Measurements from ENCODE around the gene MYO3B. TPM values are rescaled to one million over a fixed set of nuclear protein-coding genes. Genes with fewer than 3 reads are reported as not detected.

The MYO3B gene
- total and polyA plus RNA-seq, 2 donors (not counting 1 experiment from before 2014, with no cell fraction given): not detected

DNA sequence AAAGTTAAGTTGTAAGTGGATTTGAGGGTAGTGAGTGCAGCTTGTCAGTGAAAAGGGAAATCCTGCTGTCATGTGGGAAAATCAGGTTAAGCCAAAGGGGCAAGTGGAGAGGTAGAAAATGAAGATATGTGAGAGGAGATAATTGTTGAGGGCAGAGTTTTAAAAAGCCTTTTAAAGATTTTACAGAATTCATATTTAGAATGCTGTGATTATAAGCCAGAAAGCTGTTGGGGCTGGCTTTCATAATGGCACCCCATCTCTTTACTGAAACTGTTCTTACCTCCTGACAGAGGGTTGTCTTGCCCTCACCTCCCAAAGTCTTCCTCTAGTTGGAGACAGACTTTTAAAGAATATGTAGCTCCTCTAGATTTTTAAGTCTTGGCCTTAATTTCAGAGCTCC is 86.9 kb downstream of the MYO3B start:
- Histone ChIP-seq H3K9ac (ENCODE audit: low read length) (no peak overlapping the region), H3K4me3 (ENCODE audit: control extremely low read depth in 1 of 5, extremely low read depth in 1 of 5, insufficient read depth in 1 of 5, low read depth in 2 of 5, low read length in 4 of 5) (no peak overlapping the region), H4K20me1 (ENCODE audit: control insufficient read depth, insufficient read depth, low read length, poor library complexity, severe bottlenecking) (no peaks in the 10 kb centered on the region), H2AFZ (ENCODE audit: insufficient read depth, low read depth, low read length, poor library complexity, severe bottlenecking) (no peak overlapping the region), H3K36me3 (replicated peaks in 1 of 2; ENCODE audit: control extremely low read depth in 1 of 2, control insufficient read depth in 1 of 2, extremely low read depth in 1 of 2, insufficient read depth in 2 of 2, low read length in 1 of 2) (no peaks in the 10 kb centered on the region), H3K4me2 (replicated peaks; ENCODE audit: low read depth, low read length, poor library complexity, severe bottlenecking) (no peak overlapping the region), H3K27me3 (replicated peaks in 1 of 4; ENCODE audit: control extremely low read depth in 1 of 4, control insufficient read depth in 3 of 4, insufficient read depth in 4 of 4, low read length in 3 of 4) (no peaks in the 10 kb centered on the region), H3K27ac (ENCODE audit: low read length in 2 of 2) (no peak overlapping the region), H3K4me1 (ENCODE audit: control insufficient read depth in 2 of 2, insufficient read depth in 2 of 2, low read length in 2 of 2) (no peaks in the 10 kb centered on the region), H3K79me2 (ENCODE audit: control insufficient read depth, insufficient read depth, low read length) (no peaks in the 10 kb centered on the region), H3K9me3 (ENCODE audit: control extremely low read depth in 1 of 3, control insufficient read depth in 2 of 3, insufficient read depth in 1 of 3, low read length in 2 of 3) (no peaks in the 10 kb centered on the region)
- Mint-ChIP-seq H3K4me3 (no peak overlapping the region), H3K27me3 (no peaks in the 10 kb centered on the region), H3K9me3 (ENCODE audit: insufficient read depth) (no peaks in the 10 kb centered on the region), H3K4me1 (no peaks in the 10 kb centered on the region), H3K27ac (no peak overlapping the region)
- intact Hi-C loops (cut with micrococcal nuclease): no loop called here
- ChIA-PET CTCF (no interaction called here), POLR2A (no interaction called here)
- ATAC-seq (ENCODE audit: low read depth) (no peak), DNase-seq (no peak)
- no peak for TF ChIP-seq EZH2 (IDR thresholded peaks at IDR 0.05; ENCODE audit: borderline replicate concordance, insufficient read depth, low read depth, low read length, poor library complexity, severe bottlenecking)

DNA sequence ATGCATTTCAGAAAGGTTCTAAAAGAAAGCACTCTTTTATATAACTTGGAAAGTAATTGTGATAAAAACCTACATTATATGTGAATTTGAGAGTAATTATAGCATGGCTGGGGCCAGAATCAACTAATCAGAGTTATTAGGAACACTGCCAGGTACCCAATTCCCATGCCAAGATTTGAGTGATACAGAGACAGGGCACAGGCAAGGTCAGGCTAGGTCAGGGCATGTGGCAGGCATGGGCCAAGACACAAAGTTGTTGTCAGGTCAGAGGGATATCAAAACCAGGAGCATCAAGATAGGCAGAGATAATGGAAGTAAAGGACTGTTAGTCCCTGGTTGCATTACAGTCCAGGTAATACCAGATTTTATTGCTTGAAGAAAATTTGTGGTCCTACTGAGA is 87.4 kb downstream of the MYO3B start:
- H3K36me3 ChIP-seq (replicated peaks in 1 of 2; ENCODE audit: control extremely low read depth in 1 of 2, control insufficient read depth in 1 of 2, extremely low read depth in 1 of 2, insufficient read depth in 2 of 2, low read length in 1 of 2): no peaks in the 10 kb centered on the region
- ATAC-seq (ENCODE audit: low read depth) (no peak), DNase-seq (no peak)
- H3K27ac ChIP-seq (ENCODE audit: low read length in 2 of 2): no peak overlapping the region
- ChIA-PET CTCF (no interaction called here), POLR2A (no interaction called here)
- TF ChIP-seq, protein P1, sequence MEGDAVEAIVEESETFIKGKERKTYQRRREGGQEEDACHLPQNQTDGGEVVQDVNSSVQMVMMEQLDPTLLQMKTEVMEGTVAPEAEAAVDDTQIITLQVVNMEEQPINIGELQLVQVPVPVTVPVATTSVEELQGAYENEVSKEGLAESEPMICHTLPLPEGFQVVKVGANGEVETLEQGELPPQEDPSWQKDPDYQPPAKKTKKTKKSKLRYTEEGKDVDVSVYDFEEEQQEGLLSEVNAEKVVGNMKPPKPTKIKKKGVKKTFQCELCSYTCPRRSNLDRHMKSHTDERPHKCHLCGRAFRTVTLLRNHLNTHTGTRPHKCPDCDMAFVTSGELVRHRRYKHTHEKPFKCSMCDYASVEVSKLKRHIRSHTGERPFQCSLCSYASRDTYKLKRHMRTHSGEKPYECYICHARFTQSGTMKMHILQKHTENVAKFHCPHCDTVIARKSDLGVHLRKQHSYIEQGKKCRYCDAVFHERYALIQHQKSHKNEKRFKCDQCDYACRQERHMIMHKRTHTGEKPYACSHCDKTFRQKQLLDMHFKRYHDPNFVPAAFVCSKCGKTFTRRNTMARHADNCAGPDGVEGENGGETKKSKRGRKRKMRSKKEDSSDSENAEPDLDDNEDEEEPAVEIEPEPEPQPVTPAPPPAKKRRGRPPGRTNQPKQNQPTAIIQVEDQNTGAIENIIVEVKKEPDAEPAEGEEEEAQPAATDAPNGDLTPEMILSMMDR (IDR thresholded peaks at IDR 0.05): no peak
- no peak for TF ChIP-seq EZH2 (IDR thresholded peaks at IDR 0.05; ENCODE audit: borderline replicate concordance, insufficient read depth, low read depth, low read length, poor library complexity, severe bottlenecking)
- no peak overlapping the region for H3K27ac Mint-ChIP-seq
- no peak overlapping the region for H3K4me2 ChIP-seq (replicated peaks; ENCODE audit: low read depth, low read length, poor library complexity, severe bottlenecking)
- no peak overlapping the region for H3K4me3 ChIP-seq (ENCODE audit: control extremely low read depth in 1 of 5, extremely low read depth in 1 of 5, insufficient read depth in 1 of 5, low read depth in 2 of 5, low read length in 4 of 5)
- intact Hi-C loops (cut with micrococcal nuclease): no loop called here
- no peaks in the 10 kb centered on the region for H3K27me3 ChIP-seq (replicated peaks in 1 of 4; ENCODE audit: control extremely low read depth in 1 of 4, control insufficient read depth in 3 of 4, insufficient read depth in 4 of 4, low read length in 3 of 4)
- H3K79me2 ChIP-seq (ENCODE audit: control insufficient read depth, insufficient read depth, low read length): no peaks in the 10 kb centered on the region
- H3K4me3 Mint-ChIP-seq: no peak overlapping the region
- no peaks in the 10 kb centered on the region for H4K20me1 ChIP-seq (ENCODE audit: control insufficient read depth, insufficient read depth, low read length, poor library complexity, severe bottlenecking)
- no peak overlapping the region for H2AFZ ChIP-seq (ENCODE audit: insufficient read depth, low read depth, low read length, poor library complexity, severe bottlenecking)
- no peaks in the 10 kb centered on the region for H3K4me1 ChIP-seq (ENCODE audit: control insufficient read depth in 2 of 2, insufficient read depth in 2 of 2, low read length in 2 of 2)
- no peaks in the 10 kb centered on the region for H3K9me3 ChIP-seq (ENCODE audit: control extremely low read depth in 1 of 3, control insufficient read depth in 2 of 3, insufficient read depth in 1 of 3, low read length in 2 of 3)
- H3K9me3 Mint-ChIP-seq (ENCODE audit: insufficient read depth): no peaks in the 10 kb centered on the region
- H3K4me1 Mint-ChIP-seq: no peaks in the 10 kb centered on the region
- H3K9ac ChIP-seq (ENCODE audit: low read length): no peak overlapping the region
- no peaks in the 10 kb centered on the region for H3K27me3 Mint-ChIP-seq

Data from B cell (primary cell).